HG03039 (cell line): ENCODE measurements around the gene ZNF678.
"Not testable (repeated sequence)": the region's sequence is repeated elsewhere in the genome, so short reads cannot be mapped to it uniquely, and the experiment has no call there.

Source experiments
- ATAC-seq: cut with Tn5 transposase; IDR thresholded peaks from one replicate; pipeline ENCODE4 v1.9.1; 2021; ENCODE audit warnings: mild to moderate bottlenecking, moderate library complexity; ENCODE audit not compliant: unreplicated experiment

Gene ZNF678

GRCh38 chr1:227707846-227708245, 144.5 kb downstream of the ZNF678 start:
- no peak for ATAC-seq

GRCh38 chr1:227709451-227709850, 146.1 kb downstream of the ZNF678 start:
- no peak for ATAC-seq

- not testable (repeated sequence) for ATAC-seq
Measured at GRCh38 chr1:227710474-227710873, 147.1 kb downstream of the ZNF678 start.

- ATAC-seq: no peak
Measured at GRCh38 chr1:227712648-227713047, 149.3 kb downstream of the ZNF678 start.

- ATAC-seq: no peak
Measured at GRCh38 chr1:227718932-227719331, 155.6 kb downstream of the ZNF678 start.

GRCh38 chr1:227723474-227723873, 160.1 kb downstream of the ZNF678 start:
- ATAC-seq: no peak

GRCh38 chr1:227725046-227725445, 161.7 kb downstream of the ZNF678 start:
- no peak for ATAC-seq

GRCh38 chr1:227726318-227726717, 163.0 kb downstream of the ZNF678 start:
- no peak for ATAC-seq
